DOHH2 (cell line): Measurements from ENCODE around the gene DIP2B.

Experiments
- H3F3A ChIP-seq: fragments of 200-600 bp; sonication (generic), shearing (Covaris generic); 2 replicates; pipeline ENCODE4 v1.6.0; 2016; ENCODE audit warnings: antibody characterized with exemption, mild to moderate bottlenecking; ENCODE audit not compliant: control insufficient read depth, insufficient read depth
- H3K27ac ChIP-seq: fragments of 200-600 bp; sonication (generic); 2 replicates; pipeline ENCODE4 v1.5.1; 2014; ENCODE audit warnings: low read depth, mild to moderate bottlenecking, low read length, moderate library complexity
- H3K27me3 ChIP-seq: fragments of 200-600 bp; sonication (generic); 2 replicates; pipeline ENCODE4 v1.6.1; 2014; ENCODE audit warnings: mild to moderate bottlenecking, low read length, mixed read lengths; ENCODE audit not compliant: control insufficient read depth
- H3K36me3 ChIP-seq: fragments of 200-600 bp; sonication (generic); 2 replicates; pipeline ENCODE4 v1.6.1; 2014; ENCODE audit warnings: mild to moderate bottlenecking, low read length, moderate library complexity, mixed read lengths; ENCODE audit not compliant: control insufficient read depth
- H3K4me1 ChIP-seq: fragments of 200-600 bp; sonication (generic); 2 replicates; pipeline ENCODE4 v1.6.1; 2014; ENCODE audit warnings: mild to moderate bottlenecking, low read length, mixed read lengths; ENCODE audit not compliant: control insufficient read depth
- H3K4me2 ChIP-seq: fragments of 200-600 bp; sonication (generic); 2 replicates; pipeline ENCODE4 v1.6.0; 2014; ENCODE audit warnings: mild to moderate bottlenecking, low read length, moderate library complexity
- H3K4me3 ChIP-seq: fragments of 200-600 bp; sonication (generic); 2 replicates; pipeline ENCODE4 v1.5.1; 2014; ENCODE audit warnings: mild to moderate bottlenecking, low read length, mixed read lengths
- H3K79me2 ChIP-seq: fragments of 200-600 bp; sonication (generic); 2 replicates; pipeline ENCODE4 v1.6.1; 2014; ENCODE audit warnings: mild to moderate bottlenecking, low read length, mixed read lengths; ENCODE audit not compliant: control insufficient read depth
- H3K9me2 ChIP-seq: fragments of 200-600 bp; sonication (generic); replicated peaks from 2 replicates; pipeline ENCODE4 v1.6.1; 2014; ENCODE audit warnings: mild to moderate bottlenecking, low read length, mixed read lengths; ENCODE audit not compliant: control insufficient read depth
- H3K9me3 ChIP-seq: fragments of 200-600 bp; sonication (generic); 2 replicates; pipeline ENCODE4 v1.6.1; 2014; ENCODE audit warnings: antibody characterized with exemption, low read length, mixed read lengths; ENCODE audit not compliant: control insufficient read depth, insufficient read depth
- H4K20me1 ChIP-seq: fragments of 200-600 bp; sonication (generic); 2 replicates; pipeline ENCODE4 v1.6.0; 2014; ENCODE audit warnings: low read depth, mild to moderate bottlenecking, antibody characterized with exemption, low read length, moderate library complexity; ENCODE audit not compliant: control insufficient read depth, insufficient read depth
- EZH2phosphoT487 ChIP-seq: fragments of 200-600 bp; sonication (generic); IDR thresholded peaks from 2 replicates; pipeline ENCODE4 v1.6.1; 2017; ENCODE audit warnings: borderline replicate concordance, mild to moderate bottlenecking, antibody characterized with exemption, low read length, moderate library complexity, mixed read lengths
- TF ChIP-seq, protein P1 (sequence below): fragments of 200-600 bp; sonication (generic); IDR thresholded peaks from one replicate; pipeline ENCODE4 v1.5.1; 2014; ENCODE audit warnings: antibody characterized with exemption, mild to moderate bottlenecking, low read depth, low read length; ENCODE audit not compliant: poor library complexity, severe bottlenecking

DIP2B gene

DNA sequence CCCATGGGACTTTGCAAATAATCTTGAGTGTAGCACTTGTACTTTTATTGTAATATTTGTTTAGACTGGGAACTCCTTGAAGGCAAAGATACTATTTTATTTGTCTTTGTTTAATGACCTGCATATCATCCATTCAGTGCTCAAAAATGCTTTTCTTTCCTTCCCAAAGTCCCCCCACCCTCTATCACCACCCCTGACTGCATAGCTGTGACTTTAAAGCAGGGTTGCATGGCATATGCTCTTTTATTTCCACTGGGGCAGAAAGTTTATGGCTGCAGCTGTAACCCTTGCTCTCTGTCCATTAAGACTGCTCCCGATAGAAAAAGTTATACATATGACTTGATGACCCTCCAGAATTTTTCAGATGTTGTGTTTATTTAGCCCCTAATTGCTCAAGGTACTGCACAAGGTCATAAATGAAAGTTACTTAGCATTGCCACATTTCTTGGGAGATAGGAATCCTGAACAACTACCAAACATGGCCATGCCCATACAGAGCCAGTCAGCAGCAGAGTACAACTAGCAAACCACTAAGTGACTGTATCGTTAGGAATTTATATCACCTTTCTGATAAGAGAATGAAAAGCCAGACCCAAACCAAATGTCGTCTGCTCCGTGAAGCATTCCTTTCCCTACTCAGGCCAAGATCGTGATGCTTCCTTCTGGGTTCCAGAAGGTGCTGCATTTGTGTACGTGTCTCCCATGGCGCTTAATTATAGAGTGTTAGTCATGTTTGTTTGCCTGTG, 114.3 kb downstream of the DIP2B start:
- Histone ChIP-seq H3K4me2 (no peak overlapping the region), H3K79me2 (peaks cover 2% of the 10 kb centered on the region; the same call in 1 of the 2 replicates), H3K36me3 (no peaks in the 10 kb centered on the region), H3K9me2 (no peaks in the 10 kb centered on the region), H3K4me1 (peaks cover under 1% of the 10 kb centered on the region), H3K9me3 (no peaks in the 10 kb centered on the region), H3K27me3 (no peaks in the 10 kb centered on the region), H4K20me1 (no peaks in the 10 kb centered on the region), H3K4me3 (no peak overlapping the region), H3F3A (no peaks in the 10 kb centered on the region), H3K27ac (no peak overlapping the region)
- TF ChIP-seq EZH2phosphoT487: no peak
- TF ChIP-seq, protein P1, sequence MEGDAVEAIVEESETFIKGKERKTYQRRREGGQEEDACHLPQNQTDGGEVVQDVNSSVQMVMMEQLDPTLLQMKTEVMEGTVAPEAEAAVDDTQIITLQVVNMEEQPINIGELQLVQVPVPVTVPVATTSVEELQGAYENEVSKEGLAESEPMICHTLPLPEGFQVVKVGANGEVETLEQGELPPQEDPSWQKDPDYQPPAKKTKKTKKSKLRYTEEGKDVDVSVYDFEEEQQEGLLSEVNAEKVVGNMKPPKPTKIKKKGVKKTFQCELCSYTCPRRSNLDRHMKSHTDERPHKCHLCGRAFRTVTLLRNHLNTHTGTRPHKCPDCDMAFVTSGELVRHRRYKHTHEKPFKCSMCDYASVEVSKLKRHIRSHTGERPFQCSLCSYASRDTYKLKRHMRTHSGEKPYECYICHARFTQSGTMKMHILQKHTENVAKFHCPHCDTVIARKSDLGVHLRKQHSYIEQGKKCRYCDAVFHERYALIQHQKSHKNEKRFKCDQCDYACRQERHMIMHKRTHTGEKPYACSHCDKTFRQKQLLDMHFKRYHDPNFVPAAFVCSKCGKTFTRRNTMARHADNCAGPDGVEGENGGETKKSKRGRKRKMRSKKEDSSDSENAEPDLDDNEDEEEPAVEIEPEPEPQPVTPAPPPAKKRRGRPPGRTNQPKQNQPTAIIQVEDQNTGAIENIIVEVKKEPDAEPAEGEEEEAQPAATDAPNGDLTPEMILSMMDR: no peak

DNA sequence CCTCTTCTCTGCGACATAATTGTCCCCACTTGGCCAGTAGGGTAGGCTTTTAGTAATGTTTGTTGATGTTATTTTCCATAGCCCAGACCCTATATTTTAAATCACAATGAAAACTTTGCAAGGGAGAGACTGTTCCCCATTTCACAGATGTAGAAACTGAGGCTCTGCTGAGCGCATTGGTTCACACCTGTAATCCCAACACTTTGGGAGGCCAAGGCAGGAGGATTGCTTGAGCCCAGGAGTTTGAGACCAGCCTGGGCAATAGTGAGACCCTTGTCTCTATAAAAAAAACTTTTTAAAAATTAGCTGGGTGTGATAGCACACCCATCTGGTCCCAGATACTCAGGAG, 114.8 kb downstream of the DIP2B start:
- H3K4me2 ChIP-seq: no peak overlapping the region

DNA sequence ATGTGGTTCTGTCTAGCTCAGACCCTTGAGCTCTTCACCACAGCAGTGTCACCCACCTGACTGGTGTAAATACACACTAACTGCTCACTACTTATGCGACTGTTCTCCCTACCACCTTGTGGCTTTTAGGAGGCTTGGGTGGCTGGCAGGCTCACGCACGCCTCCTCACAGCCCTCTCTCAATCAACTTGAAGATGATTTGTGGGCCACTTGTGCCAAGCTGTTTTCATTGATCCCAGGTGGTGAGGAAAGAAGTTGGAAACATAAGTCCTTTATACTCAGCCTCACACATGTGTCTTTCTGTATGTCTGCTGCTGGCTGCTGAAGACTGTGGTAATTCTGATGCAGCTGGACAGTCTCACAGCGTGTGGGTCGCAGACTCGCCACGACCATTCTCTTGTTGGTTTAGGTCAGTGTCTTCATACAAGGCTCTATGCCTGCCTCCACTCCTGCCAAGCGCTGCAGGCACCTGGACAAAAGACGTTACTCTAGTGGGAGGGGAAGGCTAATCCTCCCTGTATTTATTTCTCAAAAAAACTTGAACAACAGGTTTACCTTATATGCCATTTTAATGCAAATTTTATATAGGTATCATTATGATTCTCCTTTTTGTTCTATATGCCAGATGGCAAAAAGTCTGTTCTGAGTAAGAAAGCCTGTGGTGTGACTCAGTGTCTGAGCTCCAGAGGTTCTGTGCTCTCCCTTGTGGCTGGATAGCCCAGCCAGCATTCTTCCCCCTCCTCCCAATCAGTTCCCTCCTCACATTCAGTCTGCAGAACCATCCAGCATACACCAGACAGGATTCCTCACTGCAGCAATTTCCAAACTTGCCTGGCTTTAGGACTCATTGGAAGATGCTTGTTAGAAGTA, 115.6 kb downstream of the DIP2B start:
- Histone ChIP-seq H3K4me2 (no peak overlapping the region), H3K4me3 (no peak overlapping the region), H3K9me2 (no peaks in the 10 kb centered on the region), H3K4me1 (peaks cover 14% of the 10 kb centered on the region), H3K27ac (no peak overlapping the region), H3K27me3 (no peaks in the 10 kb centered on the region), H3K79me2 (peaks cover 7% of the 10 kb centered on the region; the same call in 1 of the 2 replicates), H3F3A (0 out of 2 replicates have a peak, but pooled peaks cover under 1% of the 10 kb centered on the region), H4K20me1 (no peaks in the 10 kb centered on the region), H3K36me3 (no peaks in the 10 kb centered on the region), H3K9me3 (no peaks in the 10 kb centered on the region)
- TF ChIP-seq, protein P1: no peak
- no peak for TF ChIP-seq EZH2phosphoT487

More for the DNA sequence above, 114.8 kb downstream of the DIP2B start:
- Histone ChIP-seq H3K27ac (no peak overlapping the region), H3K36me3 (no peaks in the 10 kb centered on the region), H3K27me3 (no peaks in the 10 kb centered on the region), H3F3A (no peaks in the 10 kb centered on the region), H3K9me2 (no peaks in the 10 kb centered on the region), H3K79me2 (peaks cover 4% of the 10 kb centered on the region; the same call in 1 of the 2 replicates), H3K4me3 (no peak overlapping the region), H3K9me3 (no peaks in the 10 kb centered on the region), H4K20me1 (no peaks in the 10 kb centered on the region), H3K4me1 (peaks cover 6% of the 10 kb centered on the region)
- TF ChIP-seq, protein P1: no peak
- TF ChIP-seq EZH2phosphoT487: no peak
